Activated CD8-positive, alpha-beta memory T cell treated with anti-CD3 and anti-CD28 coated beads for 4 hours (primary cell): ENCODE data around the gene GNB1.

Source experiments
- DNase-seq, 2 donors: peaks; one replicate each; pipeline ENCODE4 v3.0.0-alpha.2; 2020; ENCODE audit warnings: low read depth in 2 of 2

Gene GNB1

GRCh38 chr1:1922956-1923833 lies 32.3 kb upstream of the GNB1 start:
- no peak for DNase-seq

GRCh38 chr1:1922702-1922955 lies 31.7 kb upstream of the GNB1 start:
- DNase-seq: no peak

- no peak for DNase-seq
Observed at GRCh38 chr1:1921901-1922701, 31.2 kb upstream of the GNB1 start.

- no peak for DNase-seq
Observed at GRCh38 chr1:1921459-1921862, 30.6 kb upstream of the GNB1 start.

GRCh38 chr1:1920608-1921458 lies 29.9 kb upstream of the GNB1 start:
- DNase-seq: no peak

GRCh38 chr1:1920057-1920607 lies 29.2 kb upstream of the GNB1 start:
- DNase-seq: no peak

GRCh38 chr1:1919304-1920056 lies 28.6 kb upstream of the GNB1 start:
- DNase-seq: peak; percentile 98 to 99

- DNase-seq: no peak
Observed at GRCh38 chr1:1918901-1919303, 28.0 kb upstream of the GNB1 start, which contains the start of gene TMEM52. Gene TMEM52, minus strand, starts transcription at chr1:1919279. Its CDS starts 14 bp downstream, at chr1:1919265.

GRCh38 chr1:1917995-1918900 lies 27.4 kb upstream of the GNB1 start:
- no peak for DNase-seq

- DNase-seq: no peak
Observed at GRCh38 chr1:1917304-1917976, 26.6 kb upstream of the GNB1 start.

- no peak for DNase-seq
Observed at GRCh38 chr1:1916851-1917251, 26.0 kb upstream of the GNB1 start.

GRCh38 chr1:1915911-1916840 lies 25.3 kb upstream of the GNB1 start:
- no peak for DNase-seq

GRCh38 chr1:1914971-1915692 lies 24.2 kb upstream of the GNB1 start, which contains the start of gene CALML6:
Gene CALML6, plus strand, starts transcription at chr1:1915260. Its CDS starts 21 bp downstream, at chr1:1915281.
- no peak for DNase-seq

- no peak for DNase-seq
Observed at GRCh38 chr1:1914101-1914970, 23.4 kb upstream of the GNB1 start.

- DNase-seq: no peak
Observed at GRCh38 chr1:1911350-1912041, 20.6 kb upstream of the GNB1 start.
